ENCODE measurements around the gene KLF18.
"Not testable (repeated sequence)": the region's sequence is repeated elsewhere in the genome, so short reads cannot be mapped to it uniquely, and the experiment has no call there.

KLF18 gene

GRCh38 chr1:44141531-44141930 lies at the start of gene KLF18:
Gene KLF18, minus strand, starts transcription at chr1:44141631. Its CDS starts 0 bp downstream, at chr1:44141631.
- no peak for DNase-seq

DNA sequence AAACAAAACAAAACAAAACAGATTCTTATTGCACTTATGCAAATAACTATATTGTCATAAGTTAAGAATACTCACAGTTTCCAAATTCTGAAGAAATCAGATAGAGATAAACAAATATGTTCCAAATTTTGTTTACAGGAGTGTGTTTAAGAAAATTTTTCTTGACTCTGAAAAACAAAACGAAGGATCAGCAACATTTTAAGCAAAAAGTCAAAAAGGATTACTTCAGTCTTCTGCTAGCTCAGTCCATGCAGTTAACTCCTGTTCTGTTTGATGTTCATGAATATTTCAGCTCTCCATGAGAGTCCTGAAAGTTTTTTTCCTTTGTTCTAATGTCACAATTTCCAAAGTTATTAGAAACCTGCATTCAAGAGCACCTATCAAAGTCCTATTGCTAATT lies 33.2 kb upstream of the KLF18 start:
- DNase-seq = no peak

DNA sequence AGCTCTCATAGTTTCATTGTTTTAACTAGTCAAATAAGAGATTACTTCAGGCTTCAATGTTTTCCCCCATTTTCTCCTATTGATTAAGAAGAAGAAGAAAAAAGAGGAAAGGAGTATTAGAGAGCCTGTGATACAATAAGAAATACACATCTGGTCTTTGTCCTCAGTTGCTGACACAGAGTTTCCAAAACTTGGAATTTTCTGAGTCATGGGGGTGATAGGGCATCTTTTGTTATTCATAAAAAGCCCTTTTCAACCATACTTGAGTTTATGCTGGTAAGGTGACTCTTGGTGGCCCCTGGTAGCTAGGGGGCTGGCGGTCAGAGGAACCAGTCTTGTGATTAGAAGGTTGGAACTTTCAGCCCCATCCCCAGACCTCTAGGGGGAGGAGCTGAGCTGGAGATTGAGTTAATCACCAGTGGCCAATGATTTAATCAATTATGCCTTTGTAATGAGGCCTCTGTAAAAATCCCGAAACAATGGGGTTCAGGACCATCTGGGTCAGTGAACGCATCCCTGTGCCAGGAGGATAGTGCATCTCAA lies 28.9 kb upstream of the KLF18 start:
- no peak for DNase-seq

DNA sequence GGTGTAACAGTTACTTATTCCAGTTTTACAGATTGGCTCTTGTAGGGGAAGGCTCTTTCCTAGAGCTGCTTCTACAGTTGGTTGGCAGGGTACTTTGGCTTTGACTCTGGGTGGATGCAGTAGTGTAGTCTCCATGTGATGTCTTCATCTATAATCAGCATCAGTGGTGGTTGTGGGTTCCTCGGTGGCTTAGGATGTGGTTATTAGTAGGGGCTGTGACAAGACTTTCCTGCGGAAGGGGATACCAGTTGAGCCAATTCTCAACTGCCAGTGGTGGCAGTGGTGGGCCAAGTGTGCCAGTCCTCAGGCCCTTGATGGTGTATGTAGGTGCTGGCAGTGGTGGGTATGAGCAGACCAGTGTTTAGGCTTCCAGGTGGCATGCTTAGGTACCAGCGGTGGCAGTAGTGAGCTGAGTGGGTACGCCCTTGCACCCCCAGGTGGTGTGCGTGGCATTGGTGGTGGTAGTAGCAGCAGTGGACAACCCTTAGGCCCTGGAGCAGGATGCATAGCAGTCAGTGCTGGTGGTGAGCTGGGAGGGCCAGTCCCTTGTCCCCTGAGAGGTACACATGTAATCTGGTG lies 27.2 kb upstream of the KLF18 start:
- DNase-seq = no peak

DNA sequence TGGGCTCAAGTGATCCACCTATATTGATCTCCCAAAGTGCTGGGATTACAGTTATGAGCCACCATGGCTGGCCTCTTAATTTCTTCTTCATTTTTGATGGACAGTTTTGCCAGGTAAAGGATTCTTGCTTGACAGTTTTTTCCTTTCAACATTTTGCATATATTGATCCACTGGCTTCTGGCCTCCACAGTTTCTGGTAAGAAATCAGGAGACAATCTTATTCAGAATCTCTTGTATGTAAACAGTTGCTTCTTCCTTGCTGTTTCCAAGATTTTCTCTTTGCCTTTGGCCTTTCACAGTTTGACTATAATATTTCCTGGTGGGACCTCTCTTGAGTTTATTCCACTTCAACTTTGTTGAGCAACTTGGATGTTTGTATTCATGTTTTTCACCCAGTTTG lies 20.1 kb upstream of the KLF18 start:
- DNase-seq = no peak

DNA sequence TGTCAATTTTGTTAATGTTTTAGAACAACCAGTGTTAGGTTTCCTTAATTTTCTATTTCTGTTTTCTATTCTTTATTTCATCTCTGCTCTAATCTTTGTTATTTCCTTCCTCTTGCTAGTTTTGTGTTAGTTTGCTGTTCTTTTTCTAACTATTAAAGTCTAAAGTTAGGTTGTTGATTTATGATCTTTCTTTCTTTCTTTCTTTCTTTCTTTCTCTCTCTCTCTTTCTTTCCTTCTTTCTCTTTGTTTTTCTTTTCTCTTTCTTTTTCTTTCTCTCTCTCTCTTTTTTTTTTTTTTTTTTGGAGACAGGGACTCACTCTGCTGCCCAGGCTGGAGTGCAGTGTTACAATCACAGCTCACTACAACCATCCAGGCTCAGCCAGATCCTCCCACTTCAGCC lies 17.4 kb upstream of the KLF18 start:
- no peak for DNase-seq

DNA sequence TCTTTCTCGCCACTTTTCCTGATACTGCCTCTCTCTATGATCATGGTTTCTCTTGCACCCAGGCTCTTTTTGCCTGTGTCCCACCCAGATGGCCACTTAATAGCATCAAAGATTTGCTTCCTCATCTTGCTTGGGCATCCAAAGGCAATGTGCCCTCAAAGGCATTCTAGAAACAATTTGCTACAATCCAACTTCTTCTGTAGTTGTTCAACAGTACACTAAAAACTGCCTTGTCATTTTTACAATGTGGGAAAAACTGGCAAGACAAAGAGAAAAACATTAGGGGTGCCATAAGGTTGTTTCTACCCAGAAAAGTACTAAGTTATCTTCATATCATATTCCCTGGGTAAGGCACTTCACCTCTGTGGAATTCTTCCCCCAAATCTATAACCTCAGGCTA lies 16.5 kb upstream of the KLF18 start:
- no peak for DNase-seq

DNA sequence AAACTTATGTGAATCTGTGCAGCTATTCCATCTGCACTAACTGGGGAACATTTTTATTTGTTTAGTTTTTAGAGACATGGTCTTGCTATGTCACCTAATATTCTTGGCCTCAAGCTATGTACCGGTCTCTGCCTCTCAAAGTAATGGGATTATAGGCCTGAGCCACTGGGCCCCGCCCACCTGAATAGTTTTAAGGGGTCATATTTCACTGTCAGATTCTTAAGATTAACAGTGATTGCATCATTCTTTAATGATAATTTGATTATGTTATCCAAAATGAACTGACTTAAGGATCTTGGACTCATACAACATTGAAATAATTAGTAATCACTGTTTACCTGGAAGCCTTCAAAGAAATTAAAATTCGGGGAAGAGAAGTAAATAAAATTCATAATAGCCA lies 12.6 kb upstream of the KLF18 start:
- DNase-seq = no peak

DNA sequence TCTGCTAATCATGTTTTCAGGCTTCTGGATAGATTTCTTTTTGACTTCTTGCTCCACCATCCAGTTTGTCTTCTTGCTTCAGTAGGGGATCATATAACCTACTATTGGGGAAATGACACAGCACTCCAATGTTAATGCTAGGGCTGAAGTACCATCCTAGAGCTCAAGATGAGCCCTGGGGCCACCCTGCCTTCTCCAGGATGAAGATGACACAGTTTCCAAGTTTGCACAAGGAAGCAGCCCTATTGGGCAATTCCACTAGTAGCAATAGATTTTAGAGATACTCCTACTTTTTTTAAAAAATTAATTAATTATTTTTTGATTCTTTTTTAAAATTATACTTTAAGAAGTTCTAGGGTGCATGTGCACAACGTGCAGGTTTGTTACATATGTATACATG lies 11.3 kb upstream of the KLF18 start:
- DNase-seq = no peak

- no peak for DNase-seq
These were observed 10.4 kb upstream of the KLF18 start for GRCh38 chr1:44151808-44152207.

- DNase-seq = no peak
These were observed 9.9 kb upstream of the KLF18 start for GRCh38 chr1:44151332-44151731.

- DNase-seq = no peak
These were observed 6.2 kb upstream of the KLF18 start for GRCh38 chr1:44147582-44147981.

- no peak for DNase-seq
These were observed 5.3 kb upstream of the KLF18 start for GRCh38 chr1:44146536-44147361.

DNA sequence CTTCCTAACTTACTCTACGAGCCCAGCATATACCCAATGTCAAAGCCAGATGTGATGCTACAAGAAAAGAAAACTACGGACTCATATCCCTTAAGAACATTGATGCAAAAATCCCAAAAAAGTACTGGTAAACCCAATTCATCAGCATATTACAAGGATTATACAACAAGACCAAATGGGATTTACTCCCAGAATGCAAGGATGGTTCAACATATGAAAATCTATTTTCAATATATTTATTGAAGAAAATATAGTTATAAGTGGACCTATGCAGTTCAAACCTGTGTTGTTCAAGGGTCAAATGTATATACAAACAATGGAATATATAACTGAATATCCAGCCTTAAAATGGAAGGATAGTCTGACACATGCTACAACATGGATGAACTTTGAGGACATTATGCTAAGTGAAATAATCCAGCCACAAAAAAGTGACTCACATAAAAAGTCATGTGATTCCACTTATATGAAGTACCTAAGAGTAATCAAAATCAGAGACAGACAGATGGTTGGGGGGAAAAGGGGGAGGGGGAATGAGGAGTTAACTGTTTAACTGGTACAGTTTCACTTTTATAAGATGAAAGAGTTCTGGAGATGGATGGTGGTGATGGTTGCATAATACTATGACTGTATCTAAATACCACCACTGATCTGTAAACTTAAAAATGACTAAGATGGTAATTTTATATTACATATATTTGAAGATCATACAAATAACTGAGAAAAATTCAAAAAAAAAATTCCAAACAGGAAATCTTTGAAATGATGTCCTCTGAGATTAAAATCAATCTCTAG lies 3.7 kb upstream of the KLF18 start:
- no peak for DNase-seq

GRCh38 chr1:44139565-44139964 lies 1.9 kb downstream of the KLF18 start:
- not testable (repeated sequence) for DNase-seq

GRCh38 chr1:44138239-44138638 lies 3.2 kb downstream of the KLF18 start:
- no peak for DNase-seq

DNA sequence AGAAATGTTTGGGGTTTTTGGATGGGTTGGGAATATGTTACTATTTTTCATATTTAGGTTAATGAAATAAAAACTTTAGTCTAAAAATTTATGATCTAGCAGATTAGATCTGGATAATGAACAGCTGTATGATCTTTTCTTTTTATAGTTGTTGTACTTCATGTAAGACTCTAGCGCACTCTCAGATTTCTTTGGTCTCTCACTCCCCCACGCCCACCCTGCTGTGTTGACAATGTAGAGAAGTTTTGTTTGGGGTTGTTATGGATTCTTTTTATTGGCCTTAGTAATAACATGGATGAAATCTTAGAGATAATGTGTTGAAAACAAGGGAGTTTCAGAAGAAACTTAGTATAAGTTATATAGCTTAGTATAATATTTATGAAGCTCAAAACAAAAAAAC lies 5.5 kb downstream of the KLF18 start:
- DNase-seq = no peak

DNA sequence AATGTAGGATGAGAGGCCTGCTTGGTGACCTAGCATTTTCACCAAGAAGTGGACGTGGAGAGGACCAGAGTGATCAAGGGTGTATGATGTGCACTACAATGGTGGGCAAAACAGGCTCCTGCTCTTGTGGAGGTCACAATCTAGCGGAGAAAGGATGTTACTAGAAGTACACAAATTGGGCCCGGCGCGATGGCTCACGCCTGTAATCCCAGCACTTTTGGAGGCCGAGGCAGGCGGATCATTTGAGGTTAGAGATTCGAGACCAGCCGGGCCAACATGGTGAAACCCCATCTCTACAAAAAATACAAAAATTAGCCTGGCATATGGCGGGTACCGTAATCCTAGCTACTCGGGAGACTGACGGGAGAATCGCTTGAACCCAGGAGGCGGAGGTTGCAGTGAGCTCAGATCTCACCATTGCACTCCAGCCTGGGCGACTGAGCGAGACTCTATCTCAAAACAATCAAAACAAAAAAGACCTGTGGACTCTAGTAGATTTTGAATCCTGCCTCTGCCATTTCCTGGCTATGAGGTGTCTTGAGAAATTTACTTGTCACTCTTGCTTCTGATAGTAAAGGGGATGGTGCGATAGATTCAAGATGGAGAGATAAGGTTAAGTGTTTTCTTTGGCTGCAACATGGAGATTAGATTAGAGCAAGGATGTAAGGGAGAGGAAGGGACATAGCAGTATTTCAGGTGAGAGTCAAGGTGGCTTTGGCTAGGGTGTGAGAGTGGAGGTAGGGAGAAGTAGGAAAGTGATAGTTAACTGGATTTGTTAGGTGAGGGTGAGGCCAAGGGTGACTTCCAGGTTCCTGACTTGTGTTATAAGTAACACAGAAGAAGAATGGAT lies 7.1 kb downstream of the KLF18 start:
- DNase-seq = no peak

DNA sequence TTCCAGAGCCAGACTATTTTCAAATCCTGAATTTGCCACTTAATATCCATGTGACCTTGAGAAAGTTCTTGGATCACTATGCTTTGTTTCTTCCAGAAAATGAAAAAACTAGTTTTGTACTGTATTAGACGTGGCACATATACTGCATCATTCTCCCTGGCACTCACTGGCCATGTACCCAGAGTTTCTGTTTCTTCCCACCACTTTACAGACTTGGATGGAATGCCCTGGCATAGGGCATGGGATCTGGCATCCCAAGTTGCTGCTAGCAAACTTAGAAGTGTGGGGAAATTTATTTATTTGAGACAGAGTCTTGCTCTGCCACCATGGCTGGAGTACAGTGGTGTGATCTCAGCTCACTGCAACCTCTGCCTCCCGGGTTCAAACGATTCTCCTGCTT lies 10.0 kb downstream of the KLF18 start:
- DNase-seq = no peak

DNA sequence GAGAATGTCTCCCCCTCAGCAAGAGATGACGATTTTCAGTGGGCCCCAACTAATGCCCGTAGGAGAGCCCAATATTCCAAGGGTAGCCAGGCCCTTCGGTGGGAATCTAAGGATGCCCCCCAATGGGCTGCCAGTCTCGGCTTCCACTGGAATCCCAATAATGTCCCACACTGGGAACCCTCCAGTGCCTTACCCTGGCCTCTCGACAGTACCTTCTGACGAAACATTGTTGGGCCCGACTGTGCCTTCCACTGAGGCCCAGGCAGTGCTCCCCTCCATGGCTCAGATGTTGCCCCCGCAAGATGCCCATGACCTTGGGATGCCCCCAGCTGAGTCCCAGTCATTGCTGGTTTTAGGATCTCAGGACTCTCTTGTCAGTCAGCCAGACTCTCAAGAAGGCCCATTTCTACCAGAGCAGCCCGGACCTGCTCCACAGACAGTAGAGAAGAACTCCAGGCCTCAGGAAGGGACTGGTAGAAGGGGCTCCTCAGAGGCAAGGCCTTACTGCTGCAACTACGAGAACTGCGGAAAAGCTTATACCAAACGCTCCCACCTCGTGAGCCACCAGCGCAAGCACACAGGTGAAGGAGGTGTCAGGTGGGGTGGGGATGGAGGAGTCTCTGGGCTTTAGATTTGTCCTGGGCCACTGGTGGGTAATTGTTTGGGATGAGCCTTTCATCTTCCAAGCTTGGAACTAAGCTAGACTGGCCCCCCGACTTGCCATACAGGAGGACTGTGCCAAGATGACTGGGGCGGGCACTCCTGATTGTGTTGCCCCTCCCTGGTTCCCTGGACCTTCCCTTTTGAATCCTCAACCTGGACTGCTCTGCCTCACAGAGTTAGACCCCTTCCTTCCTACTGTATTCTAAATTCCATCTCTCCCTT lies 11.6 kb downstream of the KLF18 start:
- DNase-seq = no peak

DNA sequence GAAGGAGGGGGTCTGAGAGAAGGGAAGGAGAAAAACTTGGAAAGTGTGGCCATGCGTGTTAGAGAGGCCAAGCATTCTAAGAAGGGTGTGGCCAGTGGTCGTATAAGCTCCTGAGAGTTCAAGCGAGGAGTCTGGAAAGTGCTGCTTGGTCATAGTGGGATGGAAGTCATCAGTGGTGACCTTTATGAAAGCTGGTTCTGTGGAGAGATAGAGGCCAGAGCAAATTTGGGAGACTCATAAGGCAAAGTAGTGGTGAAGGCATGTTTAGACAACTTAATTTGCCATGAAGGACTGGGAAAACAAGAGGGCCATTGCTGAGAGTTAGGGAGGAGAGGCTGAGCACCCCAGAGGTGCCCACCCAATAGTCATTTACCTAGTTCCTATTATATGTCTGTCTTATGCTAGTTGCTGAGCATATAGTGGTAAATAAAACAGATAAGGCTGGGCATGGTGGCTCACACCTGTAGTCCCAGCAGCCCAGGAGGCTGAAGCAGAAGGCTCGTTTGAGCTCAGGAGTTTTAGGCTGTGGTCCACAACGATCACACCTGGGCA lies 21.0 kb downstream of the KLF18 start:
- no peak for DNase-seq
